K562 (cell line): ENCODE data around the gene ANXA3.

ENCODE experiments used
- EP300 ChIP-seq: IDR thresholded peaks from 2 replicates; pipeline ENCODE4 v1.6.1; 2012; ENCODE audit warnings: low read length, improper control_type of control experiment
- HNRNPH1 ChIP-seq: fragments of 200-400 bp; formaldehyde crosslinking; optimal IDR thresholded peaks from 2 replicates; pipeline ENCODE3; 2017; ENCODE audit warnings: low read depth, mild to moderate bottlenecking, low read length, moderate library complexity
- MED1 ChIP-seq: sonication (generic); formaldehyde crosslinking; IDR thresholded peaks from 2 replicates; pipeline ENCODE4 v1.8.1; 2023; ENCODE audit warnings: missing genetic modification reagents, borderline replicate concordance
- MXI1 ChIP-seq: IDR thresholded peaks from 2 replicates; pipeline ENCODE4 v1.6.1; 2011; ENCODE audit warnings: low read depth, mild to moderate bottlenecking, improper control_type of control experiment, low read length
- SMAD4 ChIP-seq: fragments of 250-450 bp; sonication (Bioruptor Pico); conservative IDR thresholded peaks from 2 replicates; pipeline ENCODE4 v1.8.0; 2021; ENCODE audit warnings: inconsistent platforms, mild to moderate bottlenecking, moderate library complexity
- TF ChIP-seq, protein P1 (sequence below), 3 experiments: IDR thresholded peaks in 2 of 3; conservative IDR thresholded peaks in 1 of 3; 2 replicates each; pipeline ENCODE4 v1.5.1; 2011 to 2012; ENCODE audit warnings: low read length in 3 of 3, mild to moderate bottlenecking in 3 of 3, control low read depth in 2 of 3, improper control_type of control experiment in 1 of 3, inconsistent platforms in 1 of 3, low read depth in 1 of 3, mixed read lengths in 1 of 3, moderate library complexity in 1 of 3; ENCODE audit not compliant: insufficient read depth in 2 of 3
- TF ChIP-seq, protein P2 (sequence below): fragments of 250-450 bp; sonication (Bioruptor Pico); IDR thresholded peaks from 2 replicates; pipeline ENCODE4 v1.4.0; 2020; ENCODE audit warnings: mild to moderate bottlenecking, moderate library complexity
- TF ChIP-seq, protein P3 (sequence below): sonication (generic); formaldehyde crosslinking; IDR thresholded peaks from 2 replicates; pipeline ENCODE4 v1.8.1; 2023; ENCODE audit warnings: mild to moderate bottlenecking, missing genetic modification reagents

DNA sequence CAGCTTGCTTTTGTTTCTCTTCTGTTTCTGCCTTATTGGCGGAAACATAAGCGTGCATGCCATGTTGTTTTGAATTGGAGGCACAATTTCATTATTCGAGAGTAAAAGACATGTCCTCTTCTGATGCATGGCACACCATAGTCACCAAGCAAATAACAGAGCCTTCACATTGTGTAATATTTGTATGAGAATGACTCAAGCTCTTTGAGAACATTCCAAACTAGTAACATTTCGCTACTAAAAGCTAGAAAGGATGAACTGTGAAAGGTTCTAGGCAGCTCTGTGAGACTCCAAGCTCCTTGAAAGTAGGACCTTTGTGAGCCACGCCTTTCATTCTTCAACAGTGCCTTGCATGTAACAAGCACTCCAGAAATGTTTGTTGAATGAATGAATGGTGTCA, 9.2 kb upstream of the ANXA3 start:
- TF ChIP-seq SMAD4 (no peak), HNRNPH1 (no peak), MXI1 (no peak), MED1 (CRISPR knock-in tag) (no peak), EP300 (no peak)
- TF ChIP-seq, protein P1, sequence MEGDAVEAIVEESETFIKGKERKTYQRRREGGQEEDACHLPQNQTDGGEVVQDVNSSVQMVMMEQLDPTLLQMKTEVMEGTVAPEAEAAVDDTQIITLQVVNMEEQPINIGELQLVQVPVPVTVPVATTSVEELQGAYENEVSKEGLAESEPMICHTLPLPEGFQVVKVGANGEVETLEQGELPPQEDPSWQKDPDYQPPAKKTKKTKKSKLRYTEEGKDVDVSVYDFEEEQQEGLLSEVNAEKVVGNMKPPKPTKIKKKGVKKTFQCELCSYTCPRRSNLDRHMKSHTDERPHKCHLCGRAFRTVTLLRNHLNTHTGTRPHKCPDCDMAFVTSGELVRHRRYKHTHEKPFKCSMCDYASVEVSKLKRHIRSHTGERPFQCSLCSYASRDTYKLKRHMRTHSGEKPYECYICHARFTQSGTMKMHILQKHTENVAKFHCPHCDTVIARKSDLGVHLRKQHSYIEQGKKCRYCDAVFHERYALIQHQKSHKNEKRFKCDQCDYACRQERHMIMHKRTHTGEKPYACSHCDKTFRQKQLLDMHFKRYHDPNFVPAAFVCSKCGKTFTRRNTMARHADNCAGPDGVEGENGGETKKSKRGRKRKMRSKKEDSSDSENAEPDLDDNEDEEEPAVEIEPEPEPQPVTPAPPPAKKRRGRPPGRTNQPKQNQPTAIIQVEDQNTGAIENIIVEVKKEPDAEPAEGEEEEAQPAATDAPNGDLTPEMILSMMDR (IDR thresholded peaks at IDR 0.05 in 2 of 3, conservative IDR thresholded peaks at IDR 0.05 in 1 of 3; ENCODE audit: insufficient read depth in 2 of 3, low read depth in 1 of 3, low read length in 3 of 3) = no peak
- TF ChIP-seq, protein P2, sequence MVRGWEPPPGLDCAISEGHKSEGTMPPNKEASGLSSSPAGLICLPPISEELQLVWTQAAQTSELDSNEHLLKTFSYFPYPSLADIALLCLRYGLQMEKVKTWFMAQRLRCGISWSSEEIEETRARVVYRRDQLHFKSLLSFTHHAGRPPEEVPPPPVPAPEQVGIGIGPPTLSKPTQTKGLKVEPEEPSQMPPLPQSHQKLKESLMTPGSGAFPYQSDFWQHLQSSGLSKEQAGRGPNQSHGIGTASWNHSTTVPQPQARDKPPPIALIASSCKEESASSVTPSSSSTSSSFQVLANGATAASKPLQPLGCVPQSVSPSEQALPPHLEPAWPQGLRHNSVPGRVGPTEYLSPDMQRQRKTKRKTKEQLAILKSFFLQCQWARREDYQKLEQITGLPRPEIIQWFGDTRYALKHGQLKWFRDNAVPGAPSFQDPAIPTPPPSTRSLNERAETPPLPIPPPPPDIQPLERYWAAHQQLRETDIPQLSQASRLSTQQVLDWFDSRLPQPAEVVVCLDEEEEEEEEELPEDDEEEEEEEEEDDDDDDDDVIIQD (CRISPR knock-in tag) = no peak
- TF ChIP-seq, protein P3, sequence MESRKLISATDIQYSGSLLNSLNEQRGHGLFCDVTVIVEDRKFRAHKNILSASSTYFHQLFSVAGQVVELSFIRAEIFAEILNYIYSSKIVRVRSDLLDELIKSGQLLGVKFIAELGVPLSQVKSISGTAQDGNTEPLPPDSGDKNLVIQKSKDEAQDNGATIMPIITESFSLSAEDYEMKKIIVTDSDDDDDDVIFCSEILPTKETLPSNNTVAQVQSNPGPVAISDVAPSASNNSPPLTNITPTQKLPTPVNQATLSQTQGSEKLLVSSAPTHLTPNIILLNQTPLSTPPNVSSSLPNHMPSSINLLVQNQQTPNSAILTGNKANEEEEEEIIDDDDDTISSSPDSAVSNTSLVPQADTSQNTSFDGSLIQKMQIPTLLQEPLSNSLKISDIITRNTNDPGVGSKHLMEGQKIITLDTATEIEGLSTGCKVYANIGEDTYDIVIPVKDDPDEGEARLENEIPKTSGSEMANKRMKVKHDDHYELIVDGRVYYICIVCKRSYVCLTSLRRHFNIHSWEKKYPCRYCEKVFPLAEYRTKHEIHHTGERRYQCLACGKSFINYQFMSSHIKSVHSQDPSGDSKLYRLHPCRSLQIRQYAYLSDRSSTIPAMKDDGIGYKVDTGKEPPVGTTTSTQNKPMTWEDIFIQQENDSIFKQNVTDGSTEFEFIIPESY (CRISPR knock-in tag) = no peak
